OCI-LY3 (cell line): ENCODE measurements around the gene PPP6R2.

Experiments
- H2AFZ ChIP-seq: fragments of 200-600, 300-600 bp; shearing (Covaris generic); 2 replicates; pipeline ENCODE4 v1.6.0; 2014; ENCODE audit warnings: antibody characterized with exemption, low read depth, low read length
- H3K27ac ChIP-seq: fragments of 200-600, 300-600 bp; sonication (generic); 2 replicates; pipeline ENCODE4 v1.5.1; 2014; ENCODE audit warnings: mild to moderate bottlenecking, low read length, moderate library complexity, mixed read lengths
- H3K27me3 ChIP-seq: fragments of 200-600, 300-600 bp; sonication (generic); 2 replicates; pipeline ENCODE4 v1.6.1; 2014; ENCODE audit warnings: low read depth, low read length, mixed read lengths
- H3K36me3 ChIP-seq: fragments of 200-600, 300-600 bp; sonication (generic); replicated peaks from 2 replicates; pipeline ENCODE3; 2014; ENCODE audit warnings: low read depth, low read length, mixed read lengths
- H3K4me1 ChIP-seq: fragments of 300-600, 200-600 bp; sonication (generic); 2 replicates; pipeline ENCODE4 v1.6.1; 2014; ENCODE audit warnings: low read length, mixed read lengths
- H3K4me2 ChIP-seq: fragments of 200-600, 300-600 bp; sonication (generic); 2 replicates; pipeline ENCODE4 v1.6.1; 2014; ENCODE audit warnings: low read length, mixed read lengths
- H3K4me3 ChIP-seq: fragments of 300-600, 200-600 bp; sonication (generic); 2 replicates; pipeline ENCODE4 v1.5.1; 2014; ENCODE audit warnings: antibody characterized with exemption, mild to moderate bottlenecking, low read length, moderate library complexity
- H3K79me2 ChIP-seq: fragments of 300-600, 200-600 bp; shearing (Covaris generic); 2 replicates; pipeline ENCODE4 v1.6.1; 2014; ENCODE audit warnings: mild to moderate bottlenecking, low read length, mixed read lengths
- H3K9ac ChIP-seq: fragments of 300-600, 200-600 bp; shearing (Covaris generic); 2 replicates; pipeline ENCODE4 v1.6.0; 2014; ENCODE audit warnings: mild to moderate bottlenecking, low read length, moderate library complexity
- H3K9me3 ChIP-seq: fragments of 200-600, 300-600 bp; shearing (Covaris generic); 2 replicates; pipeline ENCODE4 v1.6.1; 2014; ENCODE audit warnings: low read length, mixed read lengths; ENCODE audit not compliant: insufficient read depth
- H4K20me1 ChIP-seq: fragments of 200-600, 300-600 bp; sonication (generic); 2 replicates; pipeline ENCODE4 v1.6.1; 2016; ENCODE audit warnings: low read length, mixed read lengths; ENCODE audit not compliant: insufficient read depth
- EZH2phosphoT487 ChIP-seq: fragments of 200-600 bp; shearing (Covaris generic); IDR thresholded peaks from 2 replicates; pipeline ENCODE4 v1.6.1; 2018; ENCODE audit warnings: antibody characterized with exemption, mixed run types, low read depth
- TF ChIP-seq, protein P1 (sequence below): fragments of 200-600, 300-600 bp; sonication (generic); IDR thresholded peaks from 2 replicates; pipeline ENCODE4 v1.5.1; 2014; ENCODE audit warnings: antibody characterized with exemption, low read length, low read depth

PPP6R2 gene

DNA sequence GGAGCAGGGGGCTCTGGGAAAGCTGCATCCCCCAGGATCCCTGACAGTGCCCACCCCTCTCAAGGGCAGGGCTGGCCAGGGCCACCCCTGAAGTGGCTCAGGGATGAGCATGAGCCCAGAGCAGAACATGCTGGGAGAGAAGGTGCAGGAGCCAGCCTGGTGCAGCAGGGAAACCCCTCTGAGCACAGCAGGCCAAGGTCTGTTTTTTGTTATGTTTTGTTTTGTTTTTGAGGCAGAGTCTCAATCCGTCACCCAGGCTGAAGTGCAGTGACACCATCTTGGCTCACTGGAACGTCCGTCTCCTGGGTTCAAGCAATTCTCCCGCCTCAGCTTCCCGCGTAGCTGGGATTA is 132.5 kb downstream of the PPP6R2 start:
- peaks cover 18% of the 10 kb centered on the region for H4K20me1 ChIP-seq
- H3K9ac ChIP-seq: peak overlapping the region; percentile 80
- no peaks in the 10 kb centered on the region for H3K27me3 ChIP-seq
- H3K36me3 ChIP-seq: no peaks in the 10 kb centered on the region
- H3K4me3 ChIP-seq: peak overlapping the region; percentile 97
- H3K4me1 ChIP-seq: peaks cover 17% of the 10 kb centered on the region
- H3K27ac ChIP-seq: no peak overlapping the region
- H3K4me2 ChIP-seq: peak overlapping the region; percentile 94
- peak overlapping the region; percentile 83 for H2AFZ ChIP-seq
- H3K9me3 ChIP-seq: no peaks in the 10 kb centered on the region
- no peak for TF ChIP-seq EZH2phosphoT487
- TF ChIP-seq, protein P1, sequence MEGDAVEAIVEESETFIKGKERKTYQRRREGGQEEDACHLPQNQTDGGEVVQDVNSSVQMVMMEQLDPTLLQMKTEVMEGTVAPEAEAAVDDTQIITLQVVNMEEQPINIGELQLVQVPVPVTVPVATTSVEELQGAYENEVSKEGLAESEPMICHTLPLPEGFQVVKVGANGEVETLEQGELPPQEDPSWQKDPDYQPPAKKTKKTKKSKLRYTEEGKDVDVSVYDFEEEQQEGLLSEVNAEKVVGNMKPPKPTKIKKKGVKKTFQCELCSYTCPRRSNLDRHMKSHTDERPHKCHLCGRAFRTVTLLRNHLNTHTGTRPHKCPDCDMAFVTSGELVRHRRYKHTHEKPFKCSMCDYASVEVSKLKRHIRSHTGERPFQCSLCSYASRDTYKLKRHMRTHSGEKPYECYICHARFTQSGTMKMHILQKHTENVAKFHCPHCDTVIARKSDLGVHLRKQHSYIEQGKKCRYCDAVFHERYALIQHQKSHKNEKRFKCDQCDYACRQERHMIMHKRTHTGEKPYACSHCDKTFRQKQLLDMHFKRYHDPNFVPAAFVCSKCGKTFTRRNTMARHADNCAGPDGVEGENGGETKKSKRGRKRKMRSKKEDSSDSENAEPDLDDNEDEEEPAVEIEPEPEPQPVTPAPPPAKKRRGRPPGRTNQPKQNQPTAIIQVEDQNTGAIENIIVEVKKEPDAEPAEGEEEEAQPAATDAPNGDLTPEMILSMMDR: no peak
- H3K79me2 ChIP-seq: peaks cover 38% of the 10 kb centered on the region

DNA sequence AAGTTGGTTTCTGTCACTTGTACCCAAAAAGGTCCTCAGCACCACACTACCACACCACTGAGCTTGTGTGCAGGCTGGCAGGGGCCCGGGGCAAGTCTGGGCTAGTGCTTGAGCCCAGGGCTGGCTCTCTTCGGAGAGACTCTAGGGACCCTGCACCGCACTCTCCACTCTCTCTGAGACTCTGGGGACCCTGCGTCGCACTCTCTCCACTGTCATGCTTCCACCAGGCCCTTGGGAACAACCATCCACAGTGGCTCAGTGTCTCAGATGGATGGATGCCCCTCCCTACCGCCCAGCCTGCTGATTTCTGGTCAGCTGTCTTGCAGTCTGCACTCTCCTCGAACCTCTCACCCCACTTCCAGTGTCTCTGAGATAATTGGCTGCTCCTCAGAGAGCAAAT is 133.7 kb downstream of the PPP6R2 start:
- Histone ChIP-seq H3K9me3 (no peaks in the 10 kb centered on the region), H3K27ac (no peak overlapping the region)
- TF ChIP-seq, protein P1: no peak
- TF ChIP-seq EZH2phosphoT487: no peak

DNA sequence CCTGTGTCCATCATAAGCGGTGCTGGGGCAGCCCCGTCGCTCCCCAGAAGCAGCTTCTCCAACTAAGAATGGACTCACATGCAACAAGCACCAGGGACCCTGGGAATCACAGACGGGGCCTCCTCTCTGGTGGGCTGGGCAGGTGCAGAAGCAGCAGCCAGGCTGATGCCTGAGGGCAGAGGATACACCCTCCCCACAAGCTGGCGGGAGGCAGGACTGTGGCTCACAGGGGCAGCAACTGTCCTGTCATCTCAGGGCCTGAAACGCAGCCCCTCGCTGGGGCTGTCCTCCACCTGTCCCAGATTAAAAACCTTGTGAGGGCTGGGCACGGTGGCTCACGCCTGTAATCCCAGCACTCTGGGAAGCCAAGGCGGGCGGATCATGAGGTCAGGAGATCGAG is 134.8 kb downstream of the PPP6R2 start:
- Histone ChIP-seq H4K20me1 (peaks cover 11% of the 10 kb centered on the region), H3K27me3 (no peaks in the 10 kb centered on the region), H3K4me1 (peaks cover 11% of the 10 kb centered on the region; the same call in 1 of the 2 replicates), H2AFZ (no peak overlapping the region), H3K9me3 (no peaks in the 10 kb centered on the region), H3K27ac (no peak overlapping the region), H3K4me2 (no peak overlapping the region), H3K36me3 (no peaks in the 10 kb centered on the region), H3K9ac (no peak overlapping the region), H3K4me3 (no peak overlapping the region), H3K79me2 (peaks cover 15% of the 10 kb centered on the region)
- TF ChIP-seq, protein P1: no peak
- TF ChIP-seq EZH2phosphoT487: no peak

More for the DNA sequence above, 133.7 kb downstream of the PPP6R2 start:
- Histone ChIP-seq H3K9ac (no peak overlapping the region), H3K4me1 (peaks cover 11% of the 10 kb centered on the region; the same call in 1 of the 2 replicates), H2AFZ (no peak overlapping the region), H3K36me3 (no peaks in the 10 kb centered on the region), H3K4me2 (no peak overlapping the region), H3K27me3 (no peaks in the 10 kb centered on the region), H4K20me1 (peaks cover 15% of the 10 kb centered on the region), H3K79me2 (peaks cover 26% of the 10 kb centered on the region), H3K4me3 (no peak overlapping the region)

DNA sequence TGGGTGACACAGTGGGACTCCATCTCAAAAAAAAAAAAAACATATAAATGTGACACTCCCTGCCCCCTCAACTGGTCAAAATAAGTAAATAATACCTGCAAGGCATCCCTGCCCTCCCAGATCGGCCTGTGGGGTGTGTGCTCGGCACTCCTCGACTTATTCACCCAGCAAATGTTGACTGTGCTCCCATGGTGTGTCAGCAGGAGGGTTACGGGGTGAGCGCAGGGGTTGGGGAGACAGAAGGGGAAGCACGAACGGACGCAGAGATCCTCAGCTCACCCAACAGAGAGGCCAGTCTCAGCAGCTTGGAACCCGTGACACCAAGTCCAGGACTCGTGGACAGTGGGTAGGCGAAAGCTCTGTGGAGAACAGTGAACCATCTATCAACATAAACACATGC is 136.6 kb downstream of the PPP6R2 start:
- Histone ChIP-seq H3K27me3 (no peaks in the 10 kb centered on the region), H2AFZ (no peak overlapping the region), H3K4me3 (no peak overlapping the region), H3K36me3 (no peaks in the 10 kb centered on the region), H3K4me1 (peaks cover 3% of the 10 kb centered on the region; the same call in 1 of the 2 replicates), H4K20me1 (no peaks in the 10 kb centered on the region), H3K9me3 (no peaks in the 10 kb centered on the region), H3K27ac (no peak overlapping the region), H3K79me2 (no peaks in the 10 kb centered on the region), H3K4me2 (no peak overlapping the region), H3K9ac (no peak overlapping the region)
- TF ChIP-seq, protein P1: no peak
- no peak for TF ChIP-seq EZH2phosphoT487
